Smooth muscle cell of bladder (primary cell): Measurements from ENCODE around the gene WASF2. TPM values are rescaled to one million over a fixed set of nuclear protein-coding genes. Genes with fewer than 3 reads are reported as not detected.

Source experiments
- total RNA-seq: library from RNA; depleted of rRNA; stranded (reverse); fragments of >200 nt; gene quantifications from 2 replicates; pipeline ENCODE4 v1.2.3, GENCODE V29; 2014

Gene WASF2
- total RNA-seq: 10.0 and 12.9 TPM in 2 replicates

DNA sequence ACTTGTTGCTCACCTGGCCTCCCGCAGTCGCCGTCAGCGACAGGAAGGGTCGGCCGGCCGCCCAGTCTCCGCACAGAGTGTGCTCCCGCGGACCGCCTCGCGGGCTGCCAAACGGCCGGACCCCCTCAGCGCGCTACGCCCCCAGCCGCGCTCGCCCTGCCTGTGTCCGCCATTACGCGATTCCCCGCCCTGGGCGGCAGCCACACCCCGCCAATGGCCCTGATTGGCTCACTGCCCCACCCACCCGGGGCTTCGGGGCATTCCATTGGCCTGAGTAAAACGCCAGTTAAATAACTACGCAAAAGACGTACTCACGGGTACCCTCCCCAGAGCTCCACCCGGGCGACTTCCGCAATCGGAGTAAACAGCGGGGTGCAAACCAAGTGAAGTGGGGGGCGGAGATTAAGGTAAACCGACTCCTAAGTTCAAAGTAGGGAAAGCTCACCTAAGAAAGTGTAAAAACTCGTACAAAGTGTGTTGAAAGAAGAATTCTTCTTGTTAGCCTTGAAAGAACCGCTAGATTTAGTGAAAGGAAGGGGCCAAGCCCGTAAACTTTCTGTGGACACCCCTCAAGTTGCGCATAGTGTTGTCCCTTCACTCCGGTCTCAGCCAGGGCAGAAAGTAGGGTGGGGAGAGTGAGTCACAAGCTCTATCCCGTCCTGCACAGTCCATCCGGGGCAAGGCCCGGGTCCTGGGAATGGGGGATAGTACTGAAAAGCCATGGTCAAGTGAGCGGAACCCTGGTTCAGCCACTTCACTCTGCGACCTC, at the start of gene WASF2:
Gene WASF2, minus strand, starts transcription at position 195 of the 769 bp plus-strand sequence. CDS start 61,277 bp downstream, outside the sequence.

DNA sequence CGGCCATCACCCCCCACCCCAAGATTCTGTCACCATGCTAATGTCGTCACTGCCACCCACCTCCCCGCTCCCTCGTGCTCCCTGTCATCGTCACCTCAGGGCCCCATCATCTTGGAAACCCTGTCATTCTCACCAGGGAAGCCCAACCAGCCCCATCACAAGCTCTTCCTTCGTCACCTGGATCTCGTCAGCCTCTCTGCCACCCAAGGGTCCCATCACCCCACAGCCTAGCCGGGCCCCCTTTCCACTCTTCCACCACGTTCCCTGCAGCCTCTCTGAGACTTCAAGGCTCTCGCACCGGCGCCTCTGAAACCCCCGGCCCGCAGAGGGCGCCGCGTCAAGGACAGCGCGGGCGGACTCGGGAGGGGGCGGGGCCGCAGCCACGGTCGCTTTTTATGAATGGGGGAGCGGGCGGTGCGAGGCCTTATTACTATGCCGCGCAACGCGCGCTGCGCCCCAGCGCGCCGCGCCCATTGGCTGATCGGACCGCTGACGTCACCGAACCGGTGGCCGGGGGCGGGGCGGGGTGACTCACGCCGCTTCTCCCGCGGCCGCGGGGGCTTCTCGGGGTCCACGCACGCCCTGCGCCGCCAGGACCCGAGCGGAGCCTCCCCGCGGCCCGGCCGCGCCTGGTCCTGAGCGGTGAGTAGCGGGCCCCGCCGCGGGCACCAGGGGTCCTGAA, 97.7 kb downstream of the WASF2 start, which contains the start of gene GPR3:
Gene GPR3, plus strand, starts transcription at position 527 of the 682 bp plus-strand sequence. CDS start 1,177 bp downstream, outside the sequence.

GRCh38 chr1:27383039-27383605, 106.8 kb downstream of the WASF2 start, which contains the start of gene CD164L2:
Gene CD164L2, minus strand, starts transcription at chr1:27383333. Its CDS starts 94 bp downstream, at chr1:27383239.

DNA sequence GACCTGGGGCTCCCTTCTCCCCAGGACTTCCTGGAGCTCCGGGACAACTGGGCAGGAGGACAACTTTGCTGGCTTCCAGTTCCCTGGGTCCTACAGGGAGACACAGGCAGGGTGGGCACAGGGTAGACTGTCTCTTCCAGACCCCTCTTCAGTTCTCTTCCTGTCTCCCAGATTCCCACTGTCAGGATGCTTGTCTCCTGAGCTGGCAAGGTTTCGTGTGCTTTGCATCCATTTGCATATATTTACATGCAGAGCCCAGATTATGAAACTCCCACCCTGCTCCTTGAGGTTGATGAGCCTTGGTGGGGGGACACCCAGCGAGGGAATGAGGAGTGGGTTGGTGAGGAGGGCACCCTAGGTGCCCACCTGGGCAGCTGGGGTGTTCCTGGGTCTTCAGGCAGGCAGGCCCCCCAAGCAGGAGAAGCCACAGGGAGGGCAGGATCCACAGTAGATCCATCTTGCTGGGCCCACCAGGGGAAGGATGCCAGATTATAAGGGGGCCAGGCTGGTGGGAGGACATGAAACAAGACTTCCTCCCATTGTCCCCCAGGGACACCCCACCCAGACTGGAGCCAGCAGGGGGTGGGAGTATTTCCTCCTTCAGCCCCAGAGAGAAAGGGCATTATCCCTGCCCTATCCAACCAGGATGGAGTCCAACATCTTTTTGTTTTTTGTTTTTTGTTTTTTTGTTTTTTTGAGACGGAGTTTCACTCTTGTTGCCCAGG, 115.4 kb downstream of the WASF2 start, which contains the start of gene FCN3:
Gene FCN3, minus strand, starts transcription at position 463 of the 725 bp plus-strand sequence. Its CDS starts 6 bp downstream, at position 457.

GRCh38 chr1:27366411-27367159, 123.4 kb downstream of the WASF2 start, which contains the start of gene MAP3K6:
Gene MAP3K6, minus strand, starts transcription at chr1:27366961. Its CDS starts 364 bp downstream, at chr1:27366597.

Other genes starting within 250 kb of the WASF2 start
- 22.9 and 23.5 TPM in 2 replicates for gene TMEM222, start 168.0 kb downstream of the WASF2 start, total RNA-seq
- 0.14 and 0.18 TPM in 2 replicates for gene SYTL1, start 148.1 kb downstream of the WASF2 start, total RNA-seq
- 8.7 and 13.0 TPM in 2 replicates for gene MAP3K6, start 123.2 kb downstream of the WASF2 start, total RNA-seq
- not detected in 2 replicates for gene FCN3, start 115.3 kb downstream of the WASF2 start, total RNA-seq
- gene CD164L2, start 106.8 kb downstream of the WASF2 start, total RNA-seq: not detected in 2 replicates
- gene GPR3, start 97.5 kb downstream of the WASF2 start, total RNA-seq: 0.09 and 0.14 TPM in 2 replicates
- 2.1 and 5.5 TPM in 2 replicates for gene AHDC1, start 114.0 kb upstream of the WASF2 start, total RNA-seq
- gene FGR, start 145.0 kb upstream of the WASF2 start, total RNA-seq: not detected in 2 replicates
- 15.4 and 25.2 TPM in 2 replicates for gene IFI6, start 182.0 kb upstream of the WASF2 start, total RNA-seq
- gene FAM76A, start 235.8 kb upstream of the WASF2 start, total RNA-seq: 12.9 and 15.4 TPM in 2 replicates